HepG2 (cell line): ENCODE data around the gene EMC8. TPM values are rescaled to one million over a fixed set of nuclear protein-coding genes. Genes with fewer than 3 reads are reported as not detected.

Source experiments
- ARID2 ChIP-seq: sonication (generic); formaldehyde crosslinking; IDR thresholded peaks from 2 replicates; pipeline ENCODE4 v1.8.1; 2022; ENCODE audit warnings: mild to moderate bottlenecking, missing genetic modification reagents, borderline replicate concordance
- BHLHE40 ChIP-seq: IDR thresholded peaks from 2 replicates; pipeline ENCODE4 v1.6.1; 2011; ENCODE audit warnings: low read length, improper control_type of control experiment
- GATAD1 ChIP-seq: IDR thresholded peaks from 2 replicates; pipeline ENCODE4 v1.6.1; 2016; ENCODE audit warnings: missing genetic modification reagents, missing compliant biosample characterization
- MEIS2 ChIP-seq: sonication (generic); formaldehyde crosslinking; IDR thresholded peaks from 2 replicates; pipeline ENCODE4 v1.9.0; 2021; ENCODE audit warnings: mild to moderate bottlenecking, missing genetic modification reagents
- MIXL1 ChIP-seq: IDR thresholded peaks from 2 replicates; pipeline ENCODE4 v1.6.1; 2016
- ONECUT2 ChIP-seq: sonication (generic); formaldehyde crosslinking; IDR thresholded peaks from 2 replicates; pipeline ENCODE4 v1.4.0; 2020; ENCODE audit warnings: missing genetic modification reagents
- SCMH1 ChIP-seq: sonication (generic); formaldehyde crosslinking; IDR thresholded peaks from 2 replicates; pipeline ENCODE4 v1.9.0; 2021; ENCODE audit warnings: missing genetic modification reagents, mild to moderate bottlenecking, borderline replicate concordance
- ZFP62 ChIP-seq: sonication (generic); formaldehyde crosslinking; IDR thresholded peaks from 2 replicates; pipeline ENCODE4 v1.4.0; 2020; ENCODE audit warnings: missing genetic modification reagents
- ZKSCAN8 ChIP-seq: IDR thresholded peaks from 2 replicates; pipeline ENCODE4 v1.6.1; 2016; ENCODE audit warnings: borderline replicate concordance, missing genetic modification reagents, missing compliant biosample characterization
- ZNF101 ChIP-seq: sonication (generic); formaldehyde crosslinking; IDR thresholded peaks from 2 replicates; pipeline ENCODE4 v1.4.0; 2020; ENCODE audit warnings: mild to moderate bottlenecking, low read depth, missing genetic modification reagents, borderline replicate concordance
- ZNF556 ChIP-seq: sonication (generic); formaldehyde crosslinking; IDR thresholded peaks from 2 replicates; pipeline ENCODE4 v1.4.0; 2020; ENCODE audit warnings: mild to moderate bottlenecking, missing genetic modification reagents, borderline replicate concordance
- ZNF713 ChIP-seq: sonication (generic); formaldehyde crosslinking; IDR thresholded peaks from 2 replicates; pipeline ENCODE4 v1.4.0; 2020; ENCODE audit warnings: mild to moderate bottlenecking, missing genetic modification reagents
- ZSCAN25 ChIP-seq: sonication (generic); formaldehyde crosslinking; IDR thresholded peaks from 2 replicates; pipeline ENCODE4 v1.8.0; 2022; ENCODE audit warnings: mild to moderate bottlenecking, missing genetic modification reagents
- polyA plus RNA-seq, 8 experiments: library from polyadenylated mRNA; depleted of rRNA in 3 of 8; stranded (reverse) in 7 of 8; unstranded in 1 of 8; fragments of >200 nt; fragmentation: Illumina TruSeq in 4 of 8; extraction: Trizol in 4 of 8; gene quantifications; 2 replicates each; pipeline versions ENCODE4 v1.2.1 to v1.2.3, GENCODE V29; 2011 to 2016; ENCODE audit warnings: low read depth in 4 of 8, missing spikeins in 1 of 8, mixed read lengths in 1 of 8; ENCODE audit not compliant: insufficient read depth in 1 of 8
- total RNA-seq, 5 experiments: library from RNA; depleted of rRNA; stranded (reverse); fragments of >200 nt; fragmentation: Illumina TruSeq; extraction: Trizol; gene quantifications; 2 replicates each; pipeline ENCODE4 v1.2.3, GENCODE V29; 2016; ENCODE audit warnings: low read depth in 1 of 5
- TF ChIP-seq, protein P1 (sequence below): sonication (generic); formaldehyde crosslinking; IDR thresholded peaks from 2 replicates; pipeline ENCODE4 v1.8.0; 2023; ENCODE audit warnings: mild to moderate bottlenecking, missing genetic modification reagents
- TF ChIP-seq, protein P2 (sequence below): sonication (generic); formaldehyde crosslinking; IDR thresholded peaks from 2 replicates; pipeline ENCODE4 v1.4.0; 2020; ENCODE audit warnings: low read depth, mild to moderate bottlenecking, missing genetic modification reagents
- TF ChIP-seq, protein P3 (sequence below): sonication (generic); formaldehyde crosslinking; IDR thresholded peaks from 2 replicates; pipeline ENCODE4 v1.9.0; 2021; ENCODE audit warnings: missing genetic modification reagents, mild to moderate bottlenecking, borderline replicate concordance
- TF ChIP-seq, protein P4 (sequence below): sonication (generic); formaldehyde crosslinking; IDR thresholded peaks from 2 replicates; pipeline ENCODE4 v1.4.0; 2020; ENCODE audit warnings: low read depth, missing genetic modification reagents

Gene EMC8
- total and polyA plus RNA-seq, 2 of the 13 experiments (the other 11 are each of a cell fraction or from before 2014, with no cell fraction given) = 55.0 to 76.0 TPM

DNA sequence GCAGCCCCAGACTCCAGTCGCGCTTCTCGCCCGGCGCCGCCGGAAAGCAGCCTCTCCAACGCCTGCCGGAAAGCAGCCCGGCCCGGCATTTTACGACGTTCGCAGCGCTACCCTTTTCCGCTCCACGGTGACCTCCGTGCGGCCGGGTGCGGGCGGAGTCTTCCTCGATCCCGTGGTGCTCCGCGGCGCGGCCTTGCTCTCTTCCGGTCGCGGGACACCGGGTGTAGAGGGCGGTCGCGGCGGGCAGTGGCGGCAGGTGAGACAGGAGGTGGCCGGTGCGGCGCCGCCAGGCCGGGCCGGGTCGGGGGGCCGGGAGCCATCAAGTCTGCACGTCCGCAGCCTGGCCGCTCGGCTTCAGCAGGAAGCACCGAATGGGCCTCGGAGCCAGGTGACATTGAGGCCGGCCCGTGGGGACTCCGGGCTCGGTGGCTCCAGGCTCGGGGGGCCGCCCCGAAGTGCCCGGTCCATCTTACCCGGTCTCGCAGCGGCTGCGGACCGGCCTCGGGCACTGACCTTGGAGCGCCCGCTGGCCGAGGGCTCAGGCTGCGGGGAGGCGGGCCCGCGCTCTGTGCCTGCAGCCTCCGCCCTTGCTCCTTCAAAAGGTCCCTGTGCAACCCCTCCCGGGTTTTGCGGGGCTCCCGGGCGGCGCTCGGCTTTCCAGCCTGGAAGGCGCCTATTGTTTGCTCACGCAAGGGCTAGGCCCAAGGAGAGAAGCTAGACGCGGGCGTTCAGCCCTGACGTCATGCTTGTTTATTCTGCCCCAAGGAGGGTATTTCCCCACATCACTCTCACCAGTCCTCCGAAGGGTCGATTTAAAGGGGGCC lies at the start of gene EMC8, which contains the start of gene COX4I1 (continued):
- TF ChIP-seq, protein P1, sequence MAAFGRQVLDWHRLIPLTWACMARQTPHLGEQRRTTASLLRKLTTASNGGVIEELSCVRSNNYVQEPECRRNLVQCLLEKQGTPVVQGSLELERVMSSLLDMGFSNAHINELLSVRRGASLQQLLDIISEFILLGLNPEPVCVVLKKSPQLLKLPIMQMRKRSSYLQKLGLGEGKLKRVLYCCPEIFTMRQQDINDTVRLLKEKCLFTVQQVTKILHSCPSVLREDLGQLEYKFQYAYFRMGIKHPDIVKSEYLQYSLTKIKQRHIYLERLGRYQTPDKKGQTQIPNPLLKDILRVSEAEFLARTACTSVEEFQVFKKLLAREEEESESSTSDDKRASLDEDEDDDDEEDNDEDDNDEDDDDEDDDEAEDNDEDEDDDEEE = peak; percentile 48; the same call in 1 of the 2 replicates
- peak; percentile 53; the same call in 1 of the 2 replicates for TF ChIP-seq ZNF101 (CRISPR knock-in tag)
- TF ChIP-seq ZNF556 (CRISPR knock-in tag) = peak; percentile 87; the same call in 1 of the 2 replicates
- TF ChIP-seq SCMH1 (CRISPR knock-in tag) = no peak
- TF ChIP-seq ZNF713 (CRISPR knock-in tag) = peak; percentile 65; the same call in 1 of the 2 replicates
- TF ChIP-seq, protein P2, sequence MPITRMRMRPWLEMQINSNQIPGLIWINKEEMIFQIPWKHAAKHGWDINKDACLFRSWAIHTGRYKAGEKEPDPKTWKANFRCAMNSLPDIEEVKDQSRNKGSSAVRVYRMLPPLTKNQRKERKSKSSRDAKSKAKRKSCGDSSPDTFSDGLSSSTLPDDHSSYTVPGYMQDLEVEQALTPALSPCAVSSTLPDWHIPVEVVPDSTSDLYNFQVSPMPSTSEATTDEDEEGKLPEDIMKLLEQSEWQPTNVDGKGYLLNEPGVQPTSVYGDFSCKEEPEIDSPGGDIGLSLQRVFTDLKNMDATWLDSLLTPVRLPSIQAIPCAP (CRISPR knock-in tag) = no peak
- TF ChIP-seq ZFP62 = peak; percentile 80; the same call in 1 of the 2 replicates
- no peak for TF ChIP-seq BHLHE40
- no peak for TF ChIP-seq ARID2 (CRISPR knock-in tag)
- TF ChIP-seq GATAD1 (CRISPR knock-in tag) = peak; percentile 97
- peak; percentile 77; the same call in 1 of the 2 replicates for TF ChIP-seq ZSCAN25 (CRISPR knock-in tag)
- TF ChIP-seq, protein P3, sequence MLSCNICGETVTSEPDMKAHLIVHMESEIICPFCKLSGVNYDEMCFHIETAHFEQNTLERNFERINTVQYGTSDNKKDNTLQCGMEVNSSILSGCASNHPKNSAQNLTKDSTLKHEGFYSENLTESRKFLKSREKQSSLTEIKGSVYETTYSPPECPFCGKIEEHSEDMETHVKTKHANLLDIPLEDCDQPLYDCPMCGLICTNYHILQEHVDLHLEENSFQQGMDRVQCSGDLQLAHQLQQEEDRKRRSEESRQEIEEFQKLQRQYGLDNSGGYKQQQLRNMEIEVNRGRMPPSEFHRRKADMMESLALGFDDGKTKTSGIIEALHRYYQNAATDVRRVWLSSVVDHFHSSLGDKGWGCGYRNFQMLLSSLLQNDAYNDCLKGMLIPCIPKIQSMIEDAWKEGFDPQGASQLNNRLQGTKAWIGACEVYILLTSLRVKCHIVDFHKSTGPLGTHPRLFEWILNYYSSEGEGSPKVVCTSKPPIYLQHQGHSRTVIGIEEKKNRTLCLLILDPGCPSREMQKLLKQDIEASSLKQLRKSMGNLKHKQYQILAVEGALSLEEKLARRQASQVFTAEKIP (CRISPR knock-in tag) = no peak
- TF ChIP-seq, protein P4, sequence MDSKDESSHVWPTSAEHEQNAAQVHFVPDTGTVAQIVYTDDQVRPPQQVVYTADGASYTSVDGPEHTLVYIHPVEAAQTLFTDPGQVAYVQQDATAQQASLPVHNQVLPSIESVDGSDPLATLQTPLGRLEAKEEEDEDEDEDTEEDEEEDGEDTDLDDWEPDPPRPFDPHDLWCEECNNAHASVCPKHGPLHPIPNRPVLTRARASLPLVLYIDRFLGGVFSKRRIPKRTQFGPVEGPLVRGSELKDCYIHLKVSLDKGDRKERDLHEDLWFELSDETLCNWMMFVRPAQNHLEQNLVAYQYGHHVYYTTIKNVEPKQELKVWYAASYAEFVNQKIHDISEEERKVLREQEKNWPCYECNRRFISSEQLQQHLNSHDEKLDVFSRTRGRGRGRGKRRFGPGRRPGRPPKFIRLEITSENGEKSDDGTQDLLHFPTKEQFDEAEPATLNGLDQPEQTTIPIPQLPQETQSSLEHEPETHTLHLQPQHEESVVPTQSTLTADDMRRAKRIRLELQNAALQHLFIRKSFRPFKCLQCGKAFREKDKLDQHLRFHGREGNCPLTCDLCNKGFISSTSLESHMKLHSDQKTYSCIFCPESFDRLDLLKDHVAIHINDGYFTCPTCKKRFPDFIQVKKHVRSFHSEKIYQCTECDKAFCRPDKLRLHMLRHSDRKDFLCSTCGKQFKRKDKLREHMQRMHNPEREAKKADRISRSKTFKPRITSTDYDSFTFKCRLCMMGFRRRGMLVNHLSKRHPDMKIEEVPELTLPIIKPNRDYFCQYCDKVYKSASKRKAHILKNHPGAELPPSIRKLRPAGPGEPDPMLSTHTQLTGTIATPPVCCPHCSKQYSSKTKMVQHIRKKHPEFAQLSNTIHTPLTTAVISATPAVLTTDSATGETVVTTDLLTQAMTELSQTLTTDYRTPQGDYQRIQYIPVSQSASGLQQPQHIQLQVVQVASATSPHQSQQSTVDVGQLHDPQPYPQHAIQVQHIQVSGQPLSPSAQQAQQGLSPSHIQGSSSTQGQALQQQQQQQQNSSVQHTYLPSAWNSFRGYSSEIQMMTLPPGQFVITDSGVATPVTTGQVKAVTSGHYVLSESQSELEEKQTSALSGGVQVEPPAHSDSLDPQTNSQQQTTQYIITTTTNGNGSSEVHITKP = peak; percentile 12; the same call in 1 of the 2 replicates
- TF ChIP-seq ONECUT2 (CRISPR knock-in tag) = peak; percentile 48; the same call in 1 of the 2 replicates
- no peak; the same call in 1 of the 2 replicates for TF ChIP-seq MEIS2 (CRISPR knock-in tag)
- TF ChIP-seq ZKSCAN8 (CRISPR knock-in tag) = peak; percentile 38; the same call in 1 of the 2 replicates
- TF ChIP-seq MIXL1 (CRISPR knock-in tag) = peak; percentile 64; the same call in 1 of the 2 replicates
